SKM-1 treated with dmso at 0.1 percent for 144 hours (cell line): ENCODE data around the gene TRAFD1.

ENCODE experiments used
- DNase-seq: peaks from one replicate; lab custom pipeline; 2025; ENCODE audit not compliant: unreplicated experiment; lab: John Stamatoyannopoulos, UW

The TRAFD1 gene

DNA sequence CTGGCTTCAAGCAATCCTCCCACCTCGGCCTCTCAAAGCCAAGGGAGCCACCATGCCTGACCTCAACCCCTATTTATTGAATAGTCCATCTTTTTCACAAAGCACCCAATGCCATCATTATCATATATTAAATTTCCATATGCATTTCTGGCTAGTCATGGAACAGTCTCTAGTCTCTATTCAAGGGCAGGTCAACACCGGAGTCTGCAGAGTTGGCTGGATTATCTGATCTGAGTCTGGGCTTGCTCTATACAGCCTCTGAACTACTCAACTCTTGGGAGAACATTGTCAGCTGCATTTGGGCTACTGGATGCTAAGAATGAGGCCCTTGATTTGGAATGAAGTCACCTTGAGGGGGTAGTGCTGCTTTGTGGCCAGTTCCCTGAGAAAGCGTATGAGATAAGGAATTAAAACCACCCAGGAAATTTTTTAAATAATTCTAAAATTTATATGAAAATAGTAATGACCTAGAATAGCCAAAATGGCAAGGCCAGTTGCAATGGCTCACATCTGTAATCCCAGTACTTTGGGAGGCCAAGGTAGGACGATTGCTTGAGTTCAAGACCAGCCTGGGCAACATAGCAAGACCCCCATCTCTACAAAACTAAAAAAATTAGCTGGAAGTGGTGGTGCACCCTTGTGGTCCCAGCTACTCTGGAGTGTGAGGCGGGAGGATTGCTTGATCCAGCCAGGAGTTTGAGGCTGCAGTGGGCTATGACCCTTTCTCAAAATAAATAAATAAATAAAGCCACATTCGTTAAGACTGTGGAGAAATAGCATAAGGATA is 9.9 kb upstream of the TRAFD1 start:
- DNase-seq = no peak

DNA sequence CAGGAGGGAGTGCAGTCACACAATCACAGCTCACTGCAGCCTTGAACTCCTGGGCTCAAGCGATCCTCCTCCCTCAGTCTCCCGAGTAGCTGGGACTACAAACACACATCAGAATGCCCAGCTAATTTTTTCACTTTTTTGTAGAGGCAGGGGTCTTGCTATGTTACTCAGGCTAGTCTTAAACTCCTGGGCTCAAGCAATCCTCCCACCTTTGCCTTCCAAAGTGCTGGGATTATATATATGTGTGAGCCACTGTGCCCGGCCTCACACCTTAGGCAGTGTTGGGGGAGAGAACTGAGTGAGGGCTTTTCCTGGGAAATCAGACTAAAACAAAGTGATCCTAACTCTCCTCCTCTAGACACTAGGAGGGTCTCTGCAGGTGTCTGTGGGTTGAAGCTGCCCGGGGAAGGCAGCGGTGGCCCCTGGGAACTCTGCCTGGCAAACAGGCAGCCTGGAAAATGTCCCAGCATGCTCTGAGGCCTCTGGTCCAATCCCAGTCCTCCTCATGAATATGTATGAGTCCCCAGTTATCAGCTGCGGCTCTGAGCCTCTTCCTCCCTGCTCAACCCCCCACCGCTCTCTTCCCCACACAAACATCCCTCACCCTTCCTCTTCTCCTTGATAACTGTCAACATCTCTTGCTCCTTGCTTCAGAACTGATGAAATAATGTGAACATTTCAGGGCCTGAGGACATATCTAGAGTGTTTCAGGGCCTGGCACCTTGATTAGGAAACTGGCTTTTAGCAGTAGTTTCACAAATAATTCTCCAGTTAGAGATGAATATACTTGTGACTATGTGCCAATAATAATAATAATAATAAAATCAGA is 8.9 kb upstream of the TRAFD1 start:
- DNase-seq = peak; percentile 62

- no peak for DNase-seq
Observed at GRCh38 chr12:112117685-112118084, 7.7 kb upstream of the TRAFD1 start.

- DNase-seq = no peak
Observed at GRCh38 chr12:112121780-112122565, 3.4 kb upstream of the TRAFD1 start.

GRCh38 chr12:112122823-112123690 is 2.3 kb upstream of the TRAFD1 start:
- no peak for DNase-seq

- DNase-seq = no peak
Observed at GRCh38 chr12:112124918-112125249, 476 bp upstream of the TRAFD1 start.

DNA sequence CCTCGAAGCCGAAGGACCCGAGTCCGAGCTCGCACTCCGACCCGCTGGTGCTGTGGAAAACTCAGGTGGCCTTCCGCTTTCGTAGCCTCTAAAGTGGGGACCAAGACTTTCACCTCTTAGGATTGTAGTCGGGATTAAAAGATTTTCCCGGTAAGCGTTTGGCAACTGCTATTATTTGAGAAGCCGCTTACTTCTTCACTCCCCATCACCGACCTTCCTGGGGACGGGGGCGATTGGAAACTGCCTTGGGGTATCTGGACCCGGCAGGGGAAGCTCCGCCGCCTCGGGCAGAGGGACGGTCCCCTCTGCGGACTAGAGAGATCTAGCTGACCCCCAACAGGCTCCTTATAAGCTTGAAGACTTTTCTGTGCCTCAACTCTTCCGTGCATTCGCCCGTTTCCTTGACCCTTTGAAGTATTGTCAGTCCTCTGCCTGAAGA is 659 bp downstream of the TRAFD1 start:
- no peak for DNase-seq

- no peak for DNase-seq
Observed at GRCh38 chr12:112126911-112127310, 1.6 kb downstream of the TRAFD1 start.

DNA sequence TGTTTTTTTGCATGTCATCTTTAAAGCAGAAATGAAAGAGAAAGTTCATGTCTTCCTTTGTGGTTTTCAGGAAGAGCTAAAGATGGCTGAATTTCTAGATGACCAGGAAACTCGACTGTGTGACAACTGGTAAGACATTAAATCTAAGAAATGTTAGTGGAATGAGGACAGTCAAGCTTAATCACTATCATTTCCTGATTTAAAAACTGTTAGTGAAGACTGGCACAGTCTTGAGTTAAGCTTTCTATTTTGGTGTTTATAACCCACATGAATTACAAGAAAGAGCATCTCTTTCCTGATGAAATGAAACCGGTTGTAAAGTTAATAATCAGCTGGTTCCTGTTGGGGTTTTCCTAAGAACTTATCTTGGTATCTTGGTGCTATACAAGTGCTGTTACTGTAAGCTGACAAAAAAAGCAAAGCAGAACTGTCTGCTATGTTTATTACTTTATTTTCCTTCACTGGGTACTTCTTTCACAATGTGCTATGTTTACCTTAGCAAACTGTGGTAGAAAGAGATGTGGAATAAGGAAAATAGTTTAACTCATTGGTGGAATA is 5.2 kb downstream of the TRAFD1 start:
- DNase-seq = peak; percentile 0

DNA sequence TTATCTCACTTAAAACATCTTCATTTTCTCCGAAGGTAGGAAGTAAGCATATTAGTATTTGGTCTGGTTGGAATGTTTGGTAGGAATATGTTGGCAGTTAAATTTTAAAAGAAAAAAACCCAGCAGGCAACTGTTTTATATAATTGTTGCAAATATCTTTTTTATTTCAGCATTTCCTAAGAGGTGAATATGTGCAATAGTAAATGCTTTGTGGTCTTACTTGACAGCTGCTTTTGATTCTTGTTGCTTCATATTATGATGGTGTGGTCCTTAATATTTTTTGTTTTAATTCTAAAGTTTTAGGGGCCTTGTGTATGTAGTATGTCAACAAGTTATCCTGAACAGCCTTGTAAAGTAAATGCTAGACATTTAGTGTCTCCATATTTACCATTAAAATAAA is 6.3 kb downstream of the TRAFD1 start:
- no peak for DNase-seq

DNA sequence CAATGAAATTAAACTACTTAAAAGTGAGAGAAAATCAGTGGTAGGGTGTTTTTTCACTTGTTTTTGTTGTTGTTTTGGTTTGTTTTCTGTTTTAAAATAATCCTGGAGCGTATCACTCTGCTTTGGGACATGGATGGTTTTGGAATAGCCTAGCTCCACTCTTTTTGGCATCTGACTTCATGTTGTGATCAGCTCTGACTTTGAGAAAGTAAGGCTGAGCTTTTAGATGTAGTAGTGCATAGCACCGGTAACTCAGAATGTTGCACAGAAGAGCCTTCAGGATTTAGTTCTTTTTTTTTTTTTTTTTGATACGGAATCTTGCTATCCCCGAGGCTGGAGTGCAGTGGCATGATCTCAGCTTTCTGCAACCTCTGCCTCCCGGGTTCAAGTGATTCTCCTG is 8.1 kb downstream of the TRAFD1 start:
- no peak for DNase-seq

DNA sequence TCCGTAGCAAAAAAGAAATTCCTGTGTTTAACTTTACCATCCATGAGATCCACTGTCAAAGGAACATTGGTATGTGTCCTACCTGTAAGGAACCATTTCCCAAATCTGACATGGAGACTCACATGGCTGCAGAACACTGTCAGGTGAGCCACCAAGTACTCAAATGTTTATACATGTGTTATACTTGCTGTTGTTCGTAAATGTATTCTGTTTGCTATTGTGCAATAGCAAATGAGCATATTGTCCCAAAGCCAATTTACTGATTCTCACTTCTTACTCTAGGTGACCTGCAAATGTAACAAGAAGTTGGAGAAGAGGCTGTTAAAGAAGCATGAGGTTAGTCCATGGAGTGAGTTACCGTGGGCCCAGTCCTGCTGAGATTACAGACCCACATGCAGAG is 9.4 kb downstream of the TRAFD1 start:
- DNase-seq = no peak

DNA sequence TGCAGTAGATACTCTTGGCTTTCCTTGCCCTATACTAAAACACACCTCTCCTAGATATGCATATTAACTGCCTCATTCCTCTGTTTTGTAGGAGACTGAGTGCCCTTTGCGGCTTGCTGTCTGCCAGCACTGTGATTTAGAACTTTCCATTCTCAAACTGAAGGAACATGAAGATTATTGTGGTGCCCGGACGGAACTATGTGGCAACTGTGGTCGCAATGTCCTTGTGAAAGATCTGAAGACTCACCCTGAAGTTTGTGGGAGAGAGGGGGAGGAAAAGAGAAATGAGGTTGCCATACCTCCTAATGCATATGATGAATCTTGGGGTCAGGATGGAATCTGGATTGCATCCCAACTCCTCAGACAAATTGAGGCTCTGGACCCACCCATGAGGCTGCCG is 15.4 kb downstream of the TRAFD1 start:
- peak; percentile 48 for DNase-seq

GRCh38 chr12:112146123-112146522 is 20.8 kb downstream of the TRAFD1 start:
- DNase-seq = no peak

DNA sequence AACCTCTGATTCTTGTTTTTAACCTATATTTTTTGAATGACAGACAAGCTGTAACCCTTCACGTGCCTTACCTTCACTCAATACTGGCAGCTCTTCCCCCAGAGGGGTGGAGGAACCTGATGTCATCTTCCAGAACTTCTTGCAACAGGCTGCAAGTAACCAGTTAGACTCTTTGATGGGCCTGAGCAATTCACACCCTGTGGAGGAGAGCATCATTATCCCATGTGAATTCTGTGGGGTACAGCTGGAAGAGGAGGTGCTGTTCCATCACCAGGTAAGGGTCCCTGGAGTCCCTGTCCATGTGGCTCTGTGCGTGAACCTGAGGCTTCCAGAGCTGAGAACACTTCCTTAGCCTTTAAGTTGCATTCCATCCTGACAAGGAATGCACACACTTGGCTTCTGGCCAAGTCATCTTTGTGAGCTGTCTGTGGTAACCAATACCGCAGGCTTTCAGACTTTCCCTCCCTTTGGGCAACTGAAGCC is 22.7 kb downstream of the TRAFD1 start:
- no peak for DNase-seq

DNA sequence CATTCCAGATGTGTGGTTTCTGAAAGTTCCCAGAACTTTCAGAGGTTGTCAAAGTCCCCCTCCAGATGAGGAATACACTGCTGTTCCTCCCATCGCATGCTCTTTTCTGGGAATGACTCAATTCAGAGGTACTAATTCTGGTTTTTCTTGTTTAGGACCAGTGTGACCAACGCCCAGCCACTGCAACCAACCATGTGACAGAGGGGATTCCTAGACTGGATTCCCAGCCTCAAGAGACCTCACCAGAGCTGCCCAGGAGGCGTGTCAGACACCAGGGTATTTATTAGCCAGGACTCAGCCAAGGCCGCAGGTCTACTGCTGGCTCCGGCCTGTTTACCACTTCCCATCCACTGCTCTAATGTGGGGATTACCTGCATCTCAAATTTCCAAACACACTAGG is 24.2 kb downstream of the TRAFD1 start:
- no peak for DNase-seq

DNA sequence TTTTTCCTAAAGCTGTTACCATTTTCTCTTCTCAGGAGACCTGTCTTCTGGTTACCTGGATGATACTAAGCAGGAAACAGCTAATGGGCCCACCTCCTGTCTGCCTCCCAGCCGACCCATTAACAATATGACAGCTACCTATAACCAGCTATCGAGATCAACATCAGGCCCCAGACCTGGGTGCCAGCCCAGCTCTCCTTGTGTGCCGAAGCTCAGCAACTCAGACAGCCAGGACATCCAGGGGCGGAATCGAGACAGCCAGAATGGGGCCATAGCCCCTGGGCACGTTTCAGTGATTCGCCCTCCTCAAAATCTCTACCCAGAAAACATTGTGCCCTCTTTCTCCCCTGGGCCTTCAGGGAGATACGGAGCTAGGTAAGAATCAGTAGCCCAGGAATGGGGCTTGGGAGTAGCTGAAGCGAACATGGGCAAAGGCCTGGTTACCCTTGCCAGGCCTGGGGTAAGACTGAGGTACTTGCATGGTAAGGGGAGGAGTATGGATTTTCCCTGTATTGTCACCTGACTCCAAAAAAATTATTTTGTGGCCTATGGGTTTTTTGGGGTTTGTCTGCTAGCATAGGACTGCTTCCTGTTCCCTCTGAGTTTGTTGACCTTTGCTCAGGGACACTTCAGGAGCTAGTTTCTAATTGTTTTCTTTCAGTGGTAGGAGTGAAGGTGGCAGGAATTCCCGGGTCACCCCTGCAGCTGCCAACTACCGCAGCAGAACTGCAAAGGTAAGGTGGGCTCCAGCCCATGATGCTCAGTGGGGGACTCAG is 26.6 kb downstream of the TRAFD1 start:
- DNase-seq = no peak

DNA sequence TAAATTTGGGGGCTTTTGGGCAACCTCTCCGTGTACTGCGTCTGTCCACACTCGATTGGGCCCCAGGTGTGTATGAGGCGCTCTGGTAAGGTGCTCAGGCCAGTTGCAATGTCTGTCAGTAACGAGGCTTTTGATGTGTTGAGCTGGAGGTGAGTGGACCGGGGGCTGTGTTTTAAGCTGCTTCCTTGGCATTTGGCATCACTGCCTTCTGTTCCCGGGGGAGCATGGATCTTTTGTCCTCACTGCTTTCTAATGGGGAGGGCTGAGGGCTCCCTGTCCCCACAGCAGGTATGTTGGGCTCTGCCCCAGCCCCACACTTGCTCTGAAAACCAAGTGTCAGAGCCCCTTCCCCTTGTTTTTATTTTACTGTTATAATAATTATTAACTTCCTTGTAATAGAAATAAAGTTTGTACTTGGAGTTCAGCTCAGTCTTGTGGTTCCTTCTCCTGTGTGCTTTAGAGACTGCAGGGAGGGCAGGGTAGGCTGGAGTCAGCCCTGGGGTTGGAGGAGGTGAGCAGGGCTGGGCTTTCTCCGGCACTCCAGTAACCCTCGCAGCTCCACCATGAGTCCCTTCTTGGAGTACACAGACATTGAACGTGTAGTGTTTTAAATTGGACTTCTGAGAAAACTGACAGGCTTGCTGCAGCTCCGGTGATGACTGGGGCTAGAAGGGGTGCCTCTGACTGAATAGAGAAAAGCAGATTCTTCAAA is 28.0 kb downstream of the TRAFD1 start:
- DNase-seq = no peak

GRCh38 chr12:112153893-112154219 is 28.5 kb downstream of the TRAFD1 start:
- DNase-seq = no peak
